GM12878 (cell line): ENCODE data around the gene TEKT3. TPM values are rescaled to one million over a fixed set of nuclear protein-coding genes. Genes with fewer than 3 reads are reported as not detected.

Experiments
- ATAC-seq: fragments of 200-7000 bp; cut with Tn5 transposase; 3 replicates; pipeline ENCODE4 v1.9.1; 2020; ENCODE audit warnings: mild to moderate bottlenecking, moderate library complexity
- BruUV-seq: library from RNA; stranded (reverse); fragments of 400-500 nt; replicated peaks from 2 replicates; lab custom pipeline; 2021; lab: Mats Ljungman, UMichigan
- CTCF ChIA-PET: fragments of 300-600 bp; sonication (Branson Sonifier 250); formaldehyde crosslinking; extraction: SDS; loops from one replicate; lab custom pipeline; 2021; ENCODE audit warnings: inconsistent platforms; lab: Yijun Ruan, JAX
- POLR2A ChIA-PET: fragments of 350-600 bp; formaldehyde crosslinking; extraction: SDS; loops from one replicate; lab custom pipeline; 2021; ENCODE audit warnings: inconsistent platforms; lab: Charles Lee
- RAD21 ChIA-PET: fragments of 300-600 bp; sonication (Branson Sonifier 250); formaldehyde crosslinking; loops from one replicate; lab custom pipeline; 2023; ENCODE audit warnings: antibody characterized with exemption; ENCODE audit not compliant: unreplicated experiment; lab: Charles Lee
- SMC1A ChIA-PET: fragments of 300-600 bp; sonication (Branson Sonifier 250); formaldehyde crosslinking; loops from one replicate; lab custom pipeline; 2023; ENCODE audit not compliant: unreplicated experiment, uncharacterized antibody; lab: Charles Lee
- DNase-seq: peaks from one replicate; pipeline ENCODE4 v3.0.0-alpha.2; 2011; ENCODE audit warnings: low read depth, low spot score
- FAIRE-seq: peaks from 3 replicates; lab custom pipeline; 2011; peaks lifted over from hg19 to GRCh38; lab: Jason Lieb, UNC
- H2AFZ ChIP-seq: 2 replicates; pipeline ENCODE4 v1.6.0; 2011; ENCODE audit warnings: low read depth, low read length, control low read depth; ENCODE audit not compliant: control insufficient read depth
- H3K27ac ChIP-seq: 2 replicates; pipeline ENCODE4 v1.5.1; 2011; ENCODE audit warnings: control low read depth; ENCODE audit not compliant: control insufficient read depth, insufficient read depth
- H3K27me3 ChIP-seq, 2 experiments: replicated peaks in 1 of 2; 2 replicates each; pipeline versions ENCODE4 v1.6.0 to v1.6.1; 2011; ENCODE audit warnings: low read length in 1 of 2; ENCODE audit not compliant: control insufficient read depth in 2 of 2, insufficient read depth in 2 of 2
- H3K36me3 ChIP-seq, 2 experiments: 2 replicates each; pipeline ENCODE4 v1.5.1; 2011; ENCODE audit warnings: low read length in 1 of 2; ENCODE audit not compliant: control insufficient read depth in 2 of 2, insufficient read depth in 2 of 2
- H3K4me1 ChIP-seq: 2 replicates; pipeline ENCODE4 v1.6.1; 2011; ENCODE audit warnings: mild to moderate bottlenecking, low read length, moderate library complexity, mixed read lengths; ENCODE audit not compliant: control insufficient read depth, insufficient read depth
- H3K4me2 ChIP-seq: 2 replicates; pipeline ENCODE4 v1.6.0; 2011; ENCODE audit warnings: control low read depth; ENCODE audit not compliant: control insufficient read depth, insufficient read depth
- H3K4me3 ChIP-seq: fragments of 200-600 bp; sonication (generic); 2 replicates; pipeline ENCODE4 v1.5.1; 2016
- H3K79me2 ChIP-seq: 2 replicates; pipeline ENCODE4 v1.6.0; 2011; ENCODE audit warnings: low read length; ENCODE audit not compliant: control insufficient read depth, insufficient read depth
- H3K9ac ChIP-seq: 2 replicates; pipeline ENCODE4 v1.8.0; 2011; ENCODE audit warnings: low read length, control low read depth, mixed read lengths; ENCODE audit not compliant: control insufficient read depth, insufficient read depth
- H3K9me3 ChIP-seq: replicated peaks from 3 replicates; pipeline ENCODE4 v1.5.1; 2011; ENCODE audit warnings: mild to moderate bottlenecking, low read length; ENCODE audit not compliant: control insufficient read depth, insufficient read depth
- H4K20me1 ChIP-seq: 2 replicates; pipeline ENCODE4 v1.6.0; 2011; ENCODE audit not compliant: control insufficient read depth, insufficient read depth
- BMI1 ChIP-seq: fragments of 450-650 bp; IDR thresholded peaks from 2 replicates; pipeline ENCODE4 v1.6.1; 2016; ENCODE audit warnings: mild to moderate bottlenecking, moderate library complexity, borderline replicate concordance
- CEBPB ChIP-seq, 2 experiments: fragments of 150-350 bp in 1 of 2; IDR thresholded peaks; 2 replicates each; pipeline ENCODE4 v1.6.1; 2012 to 2014; ENCODE audit warnings: low read depth in 2 of 2, low read length in 2 of 2, borderline replicate concordance in 1 of 2, inconsistent platforms in 1 of 2
- EED ChIP-seq: sonication (generic); IDR thresholded peaks from 2 replicates; pipeline ENCODE4 v1.6.1; 2016; ENCODE audit warnings: antibody characterized with exemption, low read depth
- ESRRA ChIP-seq: IDR thresholded peaks from 2 replicates; pipeline ENCODE4 v1.6.1; 2012; ENCODE audit warnings: mild to moderate bottlenecking, low read length, improper control_type of control experiment
- EZH2 ChIP-seq: IDR thresholded peaks from 2 replicates; pipeline ENCODE4 v1.6.1; 2012; ENCODE audit warnings: low read depth, mild to moderate bottlenecking, control low read depth, inconsistent platforms, low read length, borderline replicate concordance; ENCODE audit not compliant: control insufficient read depth
- IRF4 ChIP-seq: IDR thresholded peaks from 2 replicates; pipeline ENCODE4 v1.6.1; 2011; ENCODE audit warnings: low read depth, low read length
- IRF5 ChIP-seq: fragments of 450-650 bp; IDR thresholded peaks from 2 replicates; pipeline ENCODE4 v1.6.1; 2017; ENCODE audit warnings: borderline replicate concordance
- KDM1A ChIP-seq: fragments of 200-600 bp; sonication (generic); IDR thresholded peaks from 2 replicates; pipeline ENCODE4 v1.6.1; 2016; ENCODE audit warnings: borderline replicate concordance
- NFIC ChIP-seq: IDR thresholded peaks from 2 replicates; pipeline ENCODE4 v1.6.1; 2012; ENCODE audit warnings: low read depth, mild to moderate bottlenecking, inconsistent platforms, low read length, moderate library complexity
- PAX5 ChIP-seq: IDR thresholded peaks from 2 replicates; pipeline ENCODE4 v1.6.1; 2011; ENCODE audit warnings: low read depth, low read length, borderline replicate concordance
- RAD51 ChIP-seq: fragments of 450-650 bp; IDR thresholded peaks from 2 replicates; pipeline ENCODE4 v1.6.1; 2016; ENCODE audit warnings: moderate library complexity, mild to moderate bottlenecking, inconsistent platforms
- RCOR1 ChIP-seq: conservative IDR thresholded peaks from 2 replicates; pipeline ENCODE4 v1.6.1; 2012; ENCODE audit warnings: low read depth, low read length, improper control_type of control experiment
- RFX5 ChIP-seq: IDR thresholded peaks from 2 replicates; pipeline ENCODE4 v1.6.1; 2011; ENCODE audit warnings: low read depth, low read length, improper control_type of control experiment
- SREBF1 ChIP-seq: IDR thresholded peaks from 2 replicates; pipeline ENCODE4 v1.6.1; 2012; ENCODE audit warnings: mild to moderate bottlenecking, low read length
- SREBF2 ChIP-seq: IDR thresholded peaks from 2 replicates; pipeline ENCODE4 v1.6.1; 2012; ENCODE audit warnings: mild to moderate bottlenecking, low read length
- STAT1 ChIP-seq: fragments of 450-650 bp; conservative IDR thresholded peaks from 2 replicates; pipeline ENCODE4 v1.6.1; 2014; ENCODE audit warnings: antibody characterized with exemption, mild to moderate bottlenecking
- TBL1XR1 ChIP-seq: IDR thresholded peaks from 2 replicates; pipeline ENCODE4 v1.6.1; 2012; ENCODE audit warnings: low read depth, low read length, improper control_type of control experiment
- ZNF687 ChIP-seq: fragments of 450-650 bp; IDR thresholded peaks from 2 replicates; pipeline ENCODE4 v1.6.1; 2017; ENCODE audit warnings: mild to moderate bottlenecking, moderate library complexity
- WGBS: methylation state at CpG from one replicate; pipeline ENCODE4 v1.1.6; 2016; ENCODE audit warnings: low lambda C conversion rate; ENCODE audit not compliant: insufficient replicate concordance, insufficient coverage; ENCODE audit errors: missing lambda C conversion rate; 5-methylcytosine and 5-hydroxymethylcytosine counted together
- in situ Hi-C: fragments of 300-500 bp; cut with MboI; formaldehyde crosslinking; loops from 9 replicates; pipeline ENCODE4 v1.14.3; 2018; ENCODE audit warnings: mixed read lengths
- intact Hi-C: fragments of 100-400 bp; cut with micrococcal nuclease; formaldehyde crosslinking; loops from one replicate; pipeline ENCODE4 v1.14.2; 2022; ENCODE audit not compliant: unreplicated experiment
- polyA plus RNA-seq, 11 experiments: library from polyadenylated mRNA; depleted of rRNA in 4 of 11; unstranded in 6 of 11; stranded (reverse) in 5 of 11; fragments of >200 nt; fragmentation: Nextera tagmentation in 4 of 11; fragmentation: Illumina TruSeq in 1 of 11; extraction: Ambion mirVana in 4 of 11; extraction: Trizol in 1 of 11; gene quantifications; 1 replicate in 1 of 11; 2 replicates in 10 of 11; pipeline versions ENCODE4 v1.2.1 to v1.2.3, GENCODE V29; 2011 to 2016; ENCODE audit warnings: inconsistent platforms in 2 of 11, missing spikeins in 2 of 11, low read depth in 1 of 11
- total RNA-seq, 4 experiments: library from RNA; depleted of rRNA in 3 of 4; stranded (reverse); fragments of >200 nt in 3 of 4; fragmentation: Illumina TruSeq in 1 of 4; extraction: Trizol in 1 of 4; gene quantifications; 2 replicates each; pipeline versions ENCODE4 v1.2.1 to v1.2.3, GENCODE V29; 2013 to 2021
- TF ChIP-seq, protein P1 (sequence below): fragments of 150-350 bp; IDR thresholded peaks from 2 replicates; pipeline ENCODE4 v1.6.1; 2014; ENCODE audit warnings: mild to moderate bottlenecking, low read depth, low read length

TEKT3 gene
- total and polyA plus RNA-seq, 10 of the 15 experiments (the other 5 are each of a cell fraction or from before 2014, with no cell fraction given) = 0.15 TPM; not detected in 9

GRCh38 chr17:15350777-15351477 is 9.5 kb upstream of the TEKT3 start:
- Histone ChIP-seq H4K20me1 (no peaks in the 10 kb centered on the region), H3K4me2 (no peak overlapping the region), H3K9me3 (no peaks in the 10 kb centered on the region), H3K27ac (no peak overlapping the region), H3K79me2 (no peaks in the 10 kb centered on the region), H3K36me3 (no peaks in the 10 kb centered on the region), H3K4me1 (no peaks in the 10 kb centered on the region), H2AFZ (no peak overlapping the region), H3K27me3 (no peaks in the 10 kb centered on the region), H3K9ac (no peak overlapping the region), H3K4me3 (no peak overlapping the region)
- RAD21 ChIA-PET = no interaction called here
- CTCF ChIA-PET = interaction anchor here (1.2 kb wide), 1 partner anchor 152 kb away, joined by 4 read pairs; no protein-coding TSS in a partner anchor
- intact Hi-C loops = no loop called here
- SMC1A ChIA-PET = no interaction called here
- WGBS = 41% methylated on average over 10 of the region's 10 CpGs
- DNase-seq (no peak), FAIRE-seq (no peak), ATAC-seq (no peak)
- no TSS peak for BruUV-seq
- POLR2A ChIA-PET = no interaction called here
- in situ Hi-C loops = no loop called here
- TF ChIP-seq NFIC (no peak), ESRRA (no peak), IRF4 (no peak), KDM1A (no peak), SREBF2 (no peak), STAT1 (no peak), CEBPB (IDR thresholded peaks at IDR 0.05; ENCODE audit: borderline replicate concordance in 1 of 2, low read depth in 2 of 2, low read length in 2 of 2) (no peak), EZH2 (no peak), BMI1 (no peak), PAX5 (no peak), TBL1XR1 (no peak), EED (no peak), SREBF1 (no peak), RFX5 (no peak), RAD51 (no peak), RCOR1 (no peak), ZNF687 (no peak), IRF5 (no peak)
- TF ChIP-seq, protein P1, sequence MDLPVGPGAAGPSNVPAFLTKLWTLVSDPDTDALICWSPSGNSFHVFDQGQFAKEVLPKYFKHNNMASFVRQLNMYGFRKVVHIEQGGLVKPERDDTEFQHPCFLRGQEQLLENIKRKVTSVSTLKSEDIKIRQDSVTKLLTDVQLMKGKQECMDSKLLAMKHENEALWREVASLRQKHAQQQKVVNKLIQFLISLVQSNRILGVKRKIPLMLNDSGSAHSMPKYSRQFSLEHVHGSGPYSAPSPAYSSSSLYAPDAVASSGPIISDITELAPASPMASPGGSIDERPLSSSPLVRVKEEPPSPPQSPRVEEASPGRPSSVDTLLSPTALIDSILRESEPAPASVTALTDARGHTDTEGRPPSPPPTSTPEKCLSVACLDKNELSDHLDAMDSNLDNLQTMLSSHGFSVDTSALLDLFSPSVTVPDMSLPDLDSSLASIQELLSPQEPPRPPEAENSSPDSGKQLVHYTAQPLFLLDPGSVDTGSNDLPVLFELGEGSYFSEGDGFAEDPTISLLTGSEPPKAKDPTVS = no peak
